Stimulated activated CD8-positive, alpha-beta memory T cell treated with anti-CD3 and anti-CD28 coated beads, Interleukin-7, amount 100 ng/mL, for 4 hours (primary cell): ENCODE results near the gene ZNF74.
"Not testable (repeated sequence)": the region's sequence is repeated elsewhere in the genome, so short reads cannot be mapped to it uniquely, and the experiment has no call there.

Experiments
- DNase-seq, 2 donors: peaks; one replicate each; pipeline ENCODE4 v3.0.0-alpha.2; 2020; ENCODE audit warnings: low read depth in 2 of 2

ZNF74 gene

GRCh38 chr22:20393705-20394476, at the start of gene ZNF74:
Gene ZNF74, plus strand, starts transcription at chr22:20394151. Its CDS starts 478 bp downstream, at chr22:20394629.
- peak; percentile 64 to 78 for DNase-seq

GRCh38 chr22:20346553-20346952, 47.4 kb upstream of the ZNF74 start:
- not testable (repeated sequence) for DNase-seq

GRCh38 chr22:20352536-20352935, 41.4 kb upstream of the ZNF74 start:
- not testable (repeated sequence) for DNase-seq

- no peak for DNase-seq
These were observed 39.5 kb upstream of the ZNF74 start for GRCh38 chr22:20354238-20354975.

GRCh38 chr22:20355939-20356636, 37.9 kb upstream of the ZNF74 start:
- not testable (repeated sequence) for DNase-seq

- not testable (repeated sequence) for DNase-seq
These were observed 37.0 kb upstream of the ZNF74 start for GRCh38 chr22:20356906-20357305.

GRCh38 chr22:20357967-20358366, 36.0 kb upstream of the ZNF74 start:
- not testable (repeated sequence) for DNase-seq

- DNase-seq: not testable (repeated sequence)
These were observed 35.3 kb upstream of the ZNF74 start for GRCh38 chr22:20358503-20359239.

- not testable (repeated sequence) for DNase-seq
These were observed 33.7 kb upstream of the ZNF74 start for GRCh38 chr22:20360261-20360660.

GRCh38 chr22:20360866-20361751, 32.8 kb upstream of the ZNF74 start:
- DNase-seq: not testable (repeated sequence)

- not testable (repeated sequence) for DNase-seq
These were observed 32.2 kb upstream of the ZNF74 start for GRCh38 chr22:20361752-20362229.

- DNase-seq: not testable (repeated sequence)
These were observed 31.5 kb upstream of the ZNF74 start for GRCh38 chr22:20362403-20362802.

GRCh38 chr22:20364335-20365260, 29.4 kb upstream of the ZNF74 start:
- not testable (repeated sequence) for DNase-seq

- not testable (repeated sequence) for DNase-seq
These were observed 27.1 kb upstream of the ZNF74 start for GRCh38 chr22:20366841-20367240.

GRCh38 chr22:20368875-20369274, 25.1 kb upstream of the ZNF74 start:
- DNase-seq: not testable (repeated sequence)

GRCh38 chr22:20371687-20372086, 22.3 kb upstream of the ZNF74 start:
- DNase-seq: not testable (repeated sequence)

- DNase-seq: not testable (repeated sequence)
These were observed 21.5 kb upstream of the ZNF74 start for GRCh38 chr22:20372406-20372854.

- not testable (repeated sequence) for DNase-seq
These were observed 20.7 kb upstream of the ZNF74 start for GRCh38 chr22:20373195-20373706.

GRCh38 chr22:20374130-20374529, 19.8 kb upstream of the ZNF74 start:
- not testable (repeated sequence) for DNase-seq
